SK-N-SH treated with all-trans-retinoic acid at 6 μM for 48 hours (cell line): Measurements from ENCODE around the gene TIGD3.

Experiments used
- ARNTL ChIP-seq: fragments of 450-650 bp; formaldehyde crosslinking; IDR thresholded peaks from 2 replicates; pipeline ENCODE4 v1.5.0; 2020; ENCODE audit warnings: low read depth, mild to moderate bottlenecking, moderate library complexity, borderline replicate concordance
- CSDC2 ChIP-seq: fragments of 250-450 bp; sonication (Bioruptor Pico); IDR thresholded peaks from 2 replicates; pipeline ENCODE4 v1.5.0; 2020; ENCODE audit warnings: mild to moderate bottlenecking, moderate library complexity
- ESRRG ChIP-seq: fragments of 250-450 bp; sonication (Bioruptor Pico); IDR thresholded peaks from 2 replicates; pipeline ENCODE4 v1.6.1; 2021; ENCODE audit warnings: mild to moderate bottlenecking
- ISL1 ChIP-seq: fragments of 250-450 bp; sonication (Bioruptor Pico); IDR thresholded peaks from 2 replicates; pipeline ENCODE4 v2.1.2; 2022; ENCODE audit warnings: mild to moderate bottlenecking, moderate library complexity
- POU6F1 ChIP-seq: fragments of 250-450 bp; sonication (Bioruptor Pico); IDR thresholded peaks from 2 replicates; pipeline ENCODE4 v1.8.0; 2021; ENCODE audit warnings: low read depth, mild to moderate bottlenecking, moderate library complexity, borderline replicate concordance
- TCF4 ChIP-seq: fragments of 250-450 bp; sonication (Bioruptor Pico); IDR thresholded peaks from 2 replicates; pipeline ENCODE4 v1.8.0; 2021; ENCODE audit warnings: mild to moderate bottlenecking, moderate library complexity, borderline replicate concordance
- ZFP3 ChIP-seq: fragments of 250-450 bp; sonication (Bioruptor Pico); IDR thresholded peaks from 2 replicates; pipeline ENCODE4 v1.5.0; 2020; ENCODE audit warnings: mild to moderate bottlenecking, moderate library complexity
- ZFP30 ChIP-seq: fragments of 450-650 bp; formaldehyde crosslinking; IDR thresholded peaks from 2 replicates; pipeline ENCODE4 v1.5.0; 2022; ENCODE audit warnings: mild to moderate bottlenecking, moderate library complexity
- ZNF70 ChIP-seq: fragments of 450-650 bp; formaldehyde crosslinking; IDR thresholded peaks from 2 replicates; pipeline ENCODE4 v1.5.0; 2020; ENCODE audit warnings: mild to moderate bottlenecking, moderate library complexity
- TF ChIP-seq, protein P1 (sequence below): fragments of 250-450 bp; sonication (Bioruptor Pico); IDR thresholded peaks from 2 replicates; pipeline ENCODE4 v1.5.1; 2020; ENCODE audit warnings: low read depth, mild to moderate bottlenecking, moderate library complexity
- TF ChIP-seq, protein P2 (sequence below): fragments of 250-450 bp; sonication (Bioruptor Pico); IDR thresholded peaks from 2 replicates; pipeline ENCODE4 v1.8.0; 2020; ENCODE audit warnings: mild to moderate bottlenecking, moderate library complexity, borderline replicate concordance

GRCh38 chr11:65398362-65398910 lies 43.9 kb downstream of the TIGD3 start:
- no peak for TF ChIP-seq ARNTL
- TF ChIP-seq, protein P1, sequence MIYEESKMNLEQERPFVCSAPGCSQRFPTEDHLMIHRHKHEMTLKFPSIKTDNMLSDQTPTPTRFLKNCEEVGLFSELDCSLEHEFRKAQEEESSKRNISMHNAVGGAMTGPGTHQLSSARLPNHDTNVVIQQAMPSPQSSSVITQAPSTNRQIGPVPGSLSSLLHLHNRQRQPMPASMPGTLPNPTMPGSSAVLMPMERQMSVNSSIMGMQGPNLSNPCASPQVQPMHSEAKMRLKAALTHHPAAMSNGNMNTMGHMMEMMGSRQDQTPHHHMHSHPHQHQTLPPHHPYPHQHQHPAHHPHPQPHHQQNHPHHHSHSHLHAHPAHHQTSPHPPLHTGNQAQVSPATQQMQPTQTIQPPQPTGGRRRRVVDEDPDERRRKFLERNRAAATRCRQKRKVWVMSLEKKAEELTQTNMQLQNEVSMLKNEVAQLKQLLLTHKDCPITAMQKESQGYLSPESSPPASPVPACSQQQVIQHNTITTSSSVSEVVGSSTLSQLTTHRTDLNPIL (CRISPR knock-in tag) = no peak
- TF ChIP-seq ZFP3 (CRISPR knock-in tag) = no peak
- TF ChIP-seq ZNF70 (CRISPR knock-in tag) = no peak
- no peak for TF ChIP-seq ISL1 (CRISPR knock-in tag)
- TF ChIP-seq POU6F1 (CRISPR knock-in tag) = no peak
- no peak for TF ChIP-seq ESRRG (CRISPR knock-in tag)
- TF ChIP-seq ZFP30 (CRISPR knock-in tag) = no peak
- no peak for TF ChIP-seq CSDC2 (CRISPR knock-in tag)
- TF ChIP-seq TCF4 (CRISPR knock-in tag) = no peak
- TF ChIP-seq, protein P2, sequence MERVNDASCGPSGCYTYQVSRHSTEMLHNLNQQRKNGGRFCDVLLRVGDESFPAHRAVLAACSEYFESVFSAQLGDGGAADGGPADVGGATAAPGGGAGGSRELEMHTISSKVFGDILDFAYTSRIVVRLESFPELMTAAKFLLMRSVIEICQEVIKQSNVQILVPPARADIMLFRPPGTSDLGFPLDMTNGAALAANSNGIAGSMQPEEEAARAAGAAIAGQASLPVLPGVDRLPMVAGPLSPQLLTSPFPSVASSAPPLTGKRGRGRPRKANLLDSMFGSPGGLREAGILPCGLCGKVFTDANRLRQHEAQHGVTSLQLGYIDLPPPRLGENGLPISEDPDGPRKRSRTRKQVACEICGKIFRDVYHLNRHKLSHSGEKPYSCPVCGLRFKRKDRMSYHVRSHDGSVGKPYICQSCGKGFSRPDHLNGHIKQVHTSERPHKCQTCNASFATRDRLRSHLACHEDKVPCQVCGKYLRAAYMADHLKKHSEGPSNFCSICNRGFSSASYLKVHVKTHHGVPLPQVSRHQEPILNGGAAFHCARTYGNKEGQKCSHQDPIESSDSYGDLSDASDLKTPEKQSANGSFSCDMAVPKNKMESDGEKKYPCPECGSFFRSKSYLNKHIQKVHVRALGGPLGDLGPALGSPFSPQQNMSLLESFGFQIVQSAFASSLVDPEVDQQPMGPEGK (CRISPR knock-in tag) = no peak
